HG02852 (cell line): ENCODE measurements around the gene EMID1.

Source experiments
- ATAC-seq: cut with Tn5 transposase; IDR thresholded peaks from one replicate; pipeline ENCODE4 v1.9.1; 2021; ENCODE audit warnings: mild to moderate bottlenecking, moderate library complexity; ENCODE audit not compliant: unreplicated experiment

The EMID1 gene

DNA sequence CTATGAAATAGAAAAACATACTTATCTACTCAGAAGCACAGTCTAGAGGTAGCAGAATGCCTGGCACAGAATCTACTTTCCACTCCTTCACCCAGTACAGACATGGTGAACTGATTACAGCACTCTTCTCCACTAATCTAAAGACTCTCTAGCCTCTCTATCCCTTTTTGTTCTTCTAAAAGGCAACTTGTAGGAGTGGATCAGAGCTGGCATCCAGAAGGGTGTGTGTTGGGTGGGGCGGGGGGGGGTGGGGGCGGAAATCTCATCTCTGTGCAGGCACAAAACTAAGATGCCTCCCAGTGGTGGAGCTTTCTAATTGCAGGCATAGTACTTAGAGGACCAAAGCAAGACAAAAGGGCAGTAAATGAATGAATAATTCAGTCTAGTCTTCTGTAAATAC is 11.5 kb upstream of the EMID1 start:
- no peak for ATAC-seq

DNA sequence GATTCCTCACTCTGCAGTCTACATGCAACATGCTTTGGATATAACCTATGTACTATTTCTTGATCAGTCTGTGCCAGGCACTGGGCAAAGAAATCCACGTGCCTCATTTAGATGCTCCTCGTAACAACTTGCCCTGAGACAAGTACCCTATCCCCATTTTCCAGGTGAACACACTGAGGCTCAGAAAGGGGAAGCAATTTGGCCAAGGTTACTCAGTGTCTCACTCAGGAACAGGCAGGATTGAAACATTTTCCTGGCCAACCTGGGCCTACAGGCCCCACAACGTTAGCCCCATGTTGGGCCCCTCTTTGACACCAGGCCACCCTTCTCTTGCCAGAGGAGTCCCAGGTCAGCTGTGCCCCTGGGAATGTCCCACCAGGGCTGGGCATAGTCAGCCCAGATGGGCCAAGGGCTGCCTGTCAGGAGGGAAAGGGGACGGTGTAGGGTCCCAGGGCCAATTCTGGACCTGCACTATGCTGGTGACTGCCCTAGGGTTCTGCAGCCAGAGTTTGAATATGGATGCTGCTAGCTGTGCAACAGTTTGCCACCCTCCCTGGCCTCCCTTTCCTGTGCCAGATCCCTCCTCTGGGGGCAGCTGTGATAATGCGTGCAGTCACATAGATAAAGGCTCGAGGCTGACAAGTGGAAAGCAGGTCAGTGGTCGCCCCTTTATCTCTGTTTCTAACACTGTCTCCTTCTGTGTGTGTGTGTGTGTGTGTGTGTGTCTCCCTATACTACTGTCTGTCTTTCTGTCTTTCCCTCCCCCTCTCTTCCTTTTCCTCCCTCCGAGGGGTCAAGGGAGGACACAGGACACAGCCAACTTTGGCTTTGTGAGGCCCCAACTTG is 10.4 kb upstream of the EMID1 start:
- no peak for ATAC-seq

DNA sequence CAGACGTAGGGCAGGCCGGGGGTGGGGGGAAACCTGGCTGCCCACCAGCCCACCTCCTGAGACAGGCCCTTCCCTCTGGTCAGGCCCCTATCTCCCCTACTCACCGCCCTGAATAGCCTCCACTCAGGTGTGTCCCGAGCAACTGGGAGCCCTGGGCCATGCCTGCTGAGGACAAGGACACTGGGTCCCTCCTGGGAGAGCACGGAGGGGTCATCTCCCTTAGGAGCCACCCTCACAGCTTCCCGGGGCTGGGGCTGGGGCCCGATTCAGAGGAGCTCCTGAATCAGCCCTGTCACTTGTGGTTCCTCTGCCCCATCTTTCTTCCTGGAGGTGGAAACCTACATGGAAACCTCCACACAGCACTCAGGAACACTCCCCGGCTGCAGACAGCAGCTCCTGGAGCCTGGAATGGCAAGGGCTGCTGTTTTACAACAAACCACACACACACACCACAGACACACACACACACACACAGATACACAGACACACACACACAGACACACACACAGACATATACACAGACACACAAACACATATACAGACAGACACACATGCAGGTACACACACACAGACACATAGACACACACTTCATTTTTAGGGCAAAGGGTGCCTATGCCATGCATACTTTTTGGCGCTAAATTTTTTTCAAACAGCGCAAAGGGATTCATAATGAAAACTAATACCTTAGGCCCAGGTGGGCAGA is 9.6 kb upstream of the EMID1 start:
- ATAC-seq, result no peak

DNA sequence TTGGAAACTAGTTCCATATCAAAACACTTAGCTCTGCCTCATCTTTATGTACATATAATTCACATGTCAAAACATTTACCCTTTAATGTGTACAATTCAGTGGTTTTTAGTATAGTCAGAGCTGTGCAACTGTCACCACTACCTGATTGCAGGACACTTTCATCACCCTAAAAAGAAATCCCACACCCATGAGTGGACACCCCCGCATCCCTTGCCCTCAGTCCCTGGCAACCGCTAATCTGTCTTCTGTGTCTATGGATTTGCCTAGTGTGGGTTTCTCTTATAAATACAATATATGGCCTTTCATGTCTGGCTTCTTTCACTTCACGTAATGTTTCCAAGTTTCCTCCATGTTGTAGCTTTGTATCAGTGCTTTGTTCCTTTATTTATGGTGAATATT is 8.6 kb upstream of the EMID1 start:
- no peak for ATAC-seq

DNA sequence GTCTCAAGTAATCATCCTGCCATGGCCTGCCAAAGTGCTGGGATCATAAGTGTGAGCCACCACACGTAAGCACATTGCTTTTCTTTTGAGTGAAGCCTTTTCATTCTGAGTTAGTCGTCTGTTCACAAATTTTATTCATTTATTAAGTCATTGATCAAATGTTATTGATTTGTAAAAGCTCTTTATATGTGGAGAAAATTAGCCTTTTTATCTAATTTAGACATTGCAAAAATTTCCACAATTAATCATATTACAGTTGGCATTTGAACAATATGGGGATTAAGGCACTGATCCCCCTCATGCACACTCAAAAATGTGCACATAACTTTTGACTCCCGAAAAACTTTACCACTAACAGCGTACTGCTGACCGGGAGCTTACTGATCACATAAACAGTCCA is 7.5 kb upstream of the EMID1 start:
- no peak for ATAC-seq

DNA sequence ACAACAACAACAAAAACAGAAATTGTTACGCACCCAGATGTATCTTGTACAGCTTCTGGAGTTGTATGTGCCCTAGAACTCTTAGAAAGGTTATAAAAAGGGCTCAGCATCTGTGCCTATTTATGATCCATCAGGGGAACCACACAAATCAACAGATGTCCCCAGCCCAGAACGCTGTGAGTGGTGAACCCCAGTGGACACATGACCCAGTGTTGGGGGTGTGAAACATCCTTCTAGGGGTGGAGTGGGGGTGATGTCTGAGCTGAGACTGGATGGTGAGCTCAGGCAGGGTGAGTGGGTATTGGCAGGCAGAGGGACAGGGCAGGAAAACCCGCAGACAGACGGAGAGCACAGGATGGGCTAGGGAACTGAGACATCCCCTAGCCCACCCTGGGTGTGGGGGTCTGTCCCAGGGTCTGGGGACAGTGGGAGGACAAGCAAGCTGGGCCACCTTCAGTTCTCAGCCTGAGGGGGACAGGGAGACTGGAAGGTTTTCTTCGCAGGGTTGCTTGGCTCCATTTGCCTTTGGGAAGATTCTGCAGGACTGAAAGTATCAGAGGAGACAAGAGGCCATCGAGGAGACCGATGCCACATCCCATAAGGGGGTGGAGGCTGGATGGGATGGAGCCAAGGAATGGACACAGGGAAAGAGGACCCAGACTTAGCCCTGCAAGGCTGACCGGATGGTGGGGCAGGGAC is 5.8 kb upstream of the EMID1 start:
- no peak for ATAC-seq

DNA sequence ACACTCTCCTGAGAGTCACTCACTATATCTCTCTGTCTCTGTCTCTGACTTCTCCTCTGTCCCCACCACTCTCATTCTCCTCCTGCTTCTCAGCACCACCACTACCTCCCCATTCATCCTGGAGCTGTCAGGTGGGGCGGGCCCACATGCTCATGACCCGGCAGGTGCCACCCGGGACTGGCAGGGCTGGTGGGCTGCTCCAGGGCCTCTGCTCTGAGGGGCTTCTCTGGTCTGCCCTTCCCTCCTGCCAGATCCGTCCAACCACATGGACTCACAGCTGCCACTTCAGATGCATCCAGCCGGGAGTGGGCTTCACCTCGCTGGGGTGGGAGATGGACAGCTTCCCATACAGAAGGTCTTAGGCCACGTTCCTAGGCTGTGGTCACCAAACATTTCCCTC is 4.8 kb upstream of the EMID1 start:
- no peak for ATAC-seq

DNA sequence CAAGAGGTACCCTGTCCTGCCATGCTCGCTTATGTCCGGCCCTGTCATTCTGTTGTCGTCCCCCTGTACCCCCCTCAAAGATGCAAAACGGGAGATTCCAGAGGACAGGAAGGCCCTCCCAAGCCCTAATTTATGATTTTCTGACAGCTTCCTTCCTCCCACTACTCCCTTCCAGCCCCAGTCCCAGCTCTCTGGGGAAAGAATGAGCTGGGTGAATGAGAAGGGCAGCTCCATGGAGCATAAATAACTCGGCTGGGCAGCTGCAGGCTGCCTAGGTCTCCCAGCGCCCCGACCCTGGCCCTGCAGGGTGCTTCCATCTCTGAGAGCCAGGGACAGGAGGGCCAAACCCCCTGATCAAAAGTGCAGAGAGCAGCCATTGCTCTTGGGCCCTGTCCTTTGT is 3.9 kb upstream of the EMID1 start:
- ATAC-seq, result no peak

DNA sequence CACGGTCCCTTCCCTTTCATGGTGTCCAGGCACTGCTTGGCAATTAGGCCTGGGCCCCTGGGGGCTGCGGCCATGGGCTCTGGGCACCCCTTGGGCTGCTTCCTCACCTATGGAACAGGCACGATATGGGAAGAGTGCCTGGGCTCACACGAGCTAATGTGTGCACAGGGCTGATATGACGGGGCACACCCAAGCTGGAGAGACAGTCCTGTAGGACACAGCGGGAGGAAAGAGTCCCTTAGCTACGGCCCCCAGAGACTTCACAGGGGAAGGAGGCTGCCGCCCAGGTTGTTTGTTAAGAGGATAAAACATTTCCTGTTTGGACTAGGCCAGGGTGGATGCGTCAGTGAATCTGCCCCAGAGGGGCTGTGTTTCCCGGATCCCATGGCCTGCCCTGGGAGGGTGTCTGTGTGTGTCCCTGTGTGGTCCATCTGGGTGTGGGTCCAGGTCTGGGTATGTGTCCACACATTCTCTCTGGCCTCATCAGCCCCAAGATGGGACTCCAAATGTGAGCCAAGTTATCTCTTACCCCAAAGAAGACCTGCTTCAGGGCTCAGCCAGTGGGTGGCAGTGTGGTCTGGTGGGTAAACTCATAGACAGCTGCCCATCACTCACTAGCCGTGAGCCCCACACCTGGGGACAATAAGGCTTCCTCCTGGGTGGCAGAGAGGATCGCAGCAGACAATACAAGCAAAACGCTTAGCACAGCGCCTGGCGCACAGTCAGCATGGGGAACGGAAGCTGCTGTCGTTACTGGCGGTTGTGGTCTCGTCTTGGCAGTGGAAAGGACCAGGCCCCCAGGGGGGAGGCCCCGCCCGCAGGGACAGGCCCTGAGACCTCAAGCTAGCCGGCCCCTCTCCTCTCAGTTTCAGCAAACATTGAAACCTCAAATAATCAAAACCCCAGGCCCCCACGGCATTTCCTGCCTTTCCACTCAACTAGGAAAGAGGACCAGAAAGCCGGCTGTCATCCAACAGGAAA is 3.2 kb upstream of the EMID1 start:
- peak; percentile 76 for ATAC-seq

DNA sequence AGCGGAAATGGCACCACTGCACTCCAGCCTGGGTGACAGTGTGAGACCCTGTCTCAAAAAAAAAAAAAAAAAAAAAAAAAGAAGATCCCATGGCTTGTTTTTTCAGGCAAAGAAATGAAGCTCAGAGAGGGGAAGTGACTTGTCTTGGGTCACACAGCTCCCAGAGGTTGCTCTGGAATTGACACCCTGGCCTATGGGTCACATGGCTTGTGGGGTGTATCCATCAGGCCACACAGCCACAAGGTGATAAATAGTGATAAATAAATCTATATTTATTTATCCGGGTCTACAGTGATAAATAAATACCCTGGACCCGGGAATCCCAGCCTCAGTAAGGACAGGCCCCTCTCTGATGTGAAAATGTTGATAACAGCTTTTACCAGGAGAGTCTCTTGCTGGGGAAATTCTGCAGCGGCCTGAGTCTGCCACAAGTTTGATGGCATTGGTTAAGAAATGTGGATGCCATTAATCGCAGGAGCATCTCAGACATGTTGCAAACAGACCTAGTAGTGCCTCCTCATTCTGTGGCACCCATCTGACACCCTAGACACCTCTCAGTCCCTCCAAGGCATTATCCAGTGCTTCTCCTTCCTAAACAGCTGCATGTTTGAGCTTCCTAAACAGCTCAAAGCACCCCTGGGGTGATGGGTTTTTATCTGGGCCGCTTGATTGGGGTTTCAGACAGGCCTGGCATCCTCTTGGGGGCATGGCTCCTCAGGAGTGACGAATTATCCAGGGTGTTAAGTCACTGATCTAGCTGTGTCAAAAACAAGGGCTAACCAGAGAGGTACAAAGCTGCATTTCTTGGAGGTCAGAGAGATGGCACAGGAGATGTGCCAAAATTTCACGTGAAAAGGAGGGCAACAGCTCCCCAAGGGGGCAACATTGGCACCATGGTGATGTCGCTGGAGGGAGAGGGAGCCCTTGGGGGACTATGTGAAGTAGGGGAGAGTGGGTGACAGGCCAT is 1.9 kb upstream of the EMID1 start:
- no peak for ATAC-seq

DNA sequence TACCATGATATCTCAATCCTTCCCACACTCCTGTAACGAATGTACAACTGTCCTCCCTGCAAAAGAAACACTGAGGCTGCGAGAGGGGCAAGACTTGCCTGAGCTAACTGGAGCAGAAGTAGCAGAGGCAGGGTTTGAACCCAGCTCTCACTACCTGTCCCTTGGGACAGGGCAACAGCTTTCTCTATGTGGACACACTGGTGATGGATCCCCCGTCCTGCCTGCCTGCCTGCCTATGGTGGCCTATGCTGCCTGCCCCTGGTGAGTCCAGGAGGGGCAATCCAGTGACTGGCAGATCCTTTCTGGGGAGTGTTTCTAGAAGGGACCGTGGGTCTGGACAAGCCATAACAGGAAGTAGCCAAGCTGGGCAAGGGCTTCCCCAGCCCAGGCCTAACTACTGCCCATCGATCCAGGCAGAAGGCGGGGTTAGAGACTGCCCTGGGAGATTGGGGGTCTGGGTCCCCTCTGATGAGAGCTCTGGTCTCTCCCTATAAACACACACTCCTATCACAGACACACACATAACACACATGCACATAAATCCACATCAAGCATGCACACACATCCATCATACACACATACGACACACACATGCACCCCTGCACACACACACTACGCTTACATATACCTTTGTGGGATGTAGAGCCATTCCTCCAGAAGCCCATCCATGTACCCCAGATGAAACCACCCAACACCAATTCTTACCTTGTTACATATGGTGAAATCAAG is 1.1 kb upstream of the EMID1 start:
- ATAC-seq, result no peak

DNA sequence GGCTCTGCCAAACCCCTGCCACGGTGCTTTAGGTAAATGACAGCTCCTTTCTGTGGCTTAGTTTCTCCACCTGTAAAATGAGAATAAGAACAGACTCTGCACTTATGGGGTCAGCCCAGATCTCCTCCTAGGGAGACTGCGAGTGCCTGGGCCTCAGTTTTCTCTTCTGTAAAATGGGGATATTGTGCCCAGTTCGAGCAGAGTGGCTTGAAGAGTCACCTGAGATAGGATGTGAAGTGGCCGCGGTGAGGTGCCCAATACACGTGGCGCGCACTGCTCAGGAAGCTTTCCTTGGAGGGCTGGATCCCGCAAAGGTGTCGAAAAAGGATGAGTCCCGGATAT is 473 bp upstream of the EMID1 start:
- no peak for ATAC-seq

DNA sequence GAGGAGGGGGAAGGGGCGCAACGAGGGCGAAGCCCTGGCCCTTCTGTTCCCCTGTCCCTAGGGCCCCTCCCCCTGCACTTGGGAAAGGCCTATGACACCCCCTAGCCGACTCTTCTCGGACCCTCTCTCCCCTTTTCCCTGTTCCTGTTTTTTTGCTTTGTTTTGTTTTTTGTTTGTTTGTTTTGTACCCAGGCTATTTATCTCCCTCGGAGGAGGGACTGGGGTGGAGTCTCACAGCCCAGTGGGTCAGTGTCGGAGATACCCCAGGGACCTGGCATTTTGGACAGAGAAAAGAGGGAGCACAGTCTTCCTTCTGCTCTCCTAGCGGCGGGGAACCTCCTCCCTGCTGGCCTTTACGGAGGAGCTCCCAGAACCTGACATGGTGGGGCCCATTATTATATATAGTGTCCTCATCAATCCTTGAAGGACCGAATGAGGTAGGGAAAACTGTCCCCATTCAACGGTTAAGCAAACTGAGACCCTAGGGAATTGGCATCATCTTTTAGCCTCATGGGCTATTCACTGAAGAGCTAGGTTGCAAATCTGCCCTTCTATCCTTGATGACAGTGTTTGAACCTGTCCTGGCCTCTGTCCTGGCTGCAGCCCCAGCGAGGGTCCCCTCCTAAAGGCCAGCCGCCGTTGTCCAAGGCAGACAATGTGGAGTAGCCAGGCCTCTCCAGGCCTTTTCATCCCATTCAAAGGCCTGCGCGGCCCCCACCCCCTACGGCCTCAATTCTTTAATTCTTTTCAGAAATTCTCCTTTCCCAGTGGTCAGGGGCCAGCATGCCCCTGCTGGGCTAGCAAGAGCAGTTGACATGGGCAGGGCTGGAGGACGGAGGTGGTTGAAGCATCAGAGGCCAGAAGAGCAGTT is 911 bp downstream of the EMID1 start:
- no peak for ATAC-seq

DNA sequence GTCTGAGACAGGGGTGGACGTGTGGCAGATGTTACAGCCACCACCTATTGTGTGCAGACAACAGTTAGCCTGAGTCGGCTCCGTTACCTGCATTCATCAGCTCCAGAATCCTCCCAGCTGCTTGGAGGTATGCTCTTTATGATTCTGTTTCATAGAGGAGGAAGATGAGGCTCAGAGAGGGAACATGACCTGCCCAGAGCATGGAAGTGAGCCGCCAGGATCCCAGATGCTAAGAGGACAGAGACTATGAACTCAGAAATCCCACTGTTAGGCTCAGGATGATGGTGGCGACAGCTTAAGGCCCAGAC is 1.5 kb downstream of the EMID1 start:
- no peak for ATAC-seq

DNA sequence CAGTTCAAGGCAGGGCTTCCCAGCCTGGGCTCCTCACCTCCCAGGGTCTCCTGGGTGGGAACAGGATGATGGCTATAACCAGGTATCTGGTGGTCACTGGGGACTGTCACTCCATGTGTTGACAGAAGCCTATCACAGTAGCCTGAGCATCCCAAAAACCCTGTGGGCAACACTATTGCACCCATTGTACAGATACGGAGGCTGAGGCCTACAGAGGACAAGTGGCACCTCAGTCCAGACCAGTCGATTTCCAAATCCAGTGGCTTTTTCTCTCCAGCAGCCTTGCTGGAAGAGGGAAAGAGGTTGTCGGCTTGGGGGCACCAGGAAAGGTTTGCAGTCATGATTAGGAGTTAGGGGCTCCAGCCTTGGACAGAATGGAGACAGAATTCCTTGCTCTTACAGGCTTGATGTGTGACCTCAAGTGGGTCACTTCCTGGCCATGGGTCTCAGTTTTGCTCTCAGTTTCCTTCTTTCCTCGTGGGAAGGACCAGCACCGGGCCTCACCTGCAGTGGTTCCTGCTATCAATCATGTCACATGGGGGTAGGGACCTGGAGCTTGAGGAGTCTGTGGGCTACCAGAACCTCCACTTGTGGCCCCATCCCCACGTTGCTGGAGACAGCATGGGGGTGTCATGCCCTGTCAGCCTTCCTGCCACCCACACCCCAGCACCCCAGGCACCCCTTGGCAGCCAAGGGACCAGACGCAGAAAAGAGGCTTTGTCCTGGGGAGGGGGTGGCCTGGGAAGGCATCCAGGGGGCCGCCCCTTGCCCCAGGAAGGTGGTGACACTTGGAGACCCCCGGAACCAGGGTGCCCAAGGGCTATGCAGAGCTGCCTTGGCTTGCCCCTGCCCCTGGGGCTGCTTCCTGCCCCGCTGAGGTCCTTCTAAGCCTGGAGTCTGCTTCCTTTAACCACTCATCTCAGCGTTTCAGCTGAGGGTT is 2.1 kb downstream of the EMID1 start:
- no peak for ATAC-seq

DNA sequence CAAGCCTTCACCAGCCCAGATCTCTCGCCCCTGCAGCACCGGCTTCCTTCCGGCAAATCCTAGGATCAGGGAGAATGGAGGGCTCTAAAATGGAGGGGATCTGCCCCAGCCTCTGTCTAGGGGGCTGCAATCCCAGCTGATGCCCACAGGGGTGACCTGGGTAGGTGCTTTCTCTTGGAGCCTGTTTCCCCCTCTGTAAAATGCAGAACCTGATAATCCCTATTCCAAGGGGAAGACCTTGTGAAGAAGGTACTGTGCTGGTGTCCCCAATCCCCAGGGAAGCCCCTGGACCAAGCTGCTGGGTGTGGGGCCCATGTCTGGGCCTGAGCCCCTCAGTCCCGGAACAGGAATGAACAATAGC is 2.8 kb downstream of the EMID1 start:
- ATAC-seq, result no peak

DNA sequence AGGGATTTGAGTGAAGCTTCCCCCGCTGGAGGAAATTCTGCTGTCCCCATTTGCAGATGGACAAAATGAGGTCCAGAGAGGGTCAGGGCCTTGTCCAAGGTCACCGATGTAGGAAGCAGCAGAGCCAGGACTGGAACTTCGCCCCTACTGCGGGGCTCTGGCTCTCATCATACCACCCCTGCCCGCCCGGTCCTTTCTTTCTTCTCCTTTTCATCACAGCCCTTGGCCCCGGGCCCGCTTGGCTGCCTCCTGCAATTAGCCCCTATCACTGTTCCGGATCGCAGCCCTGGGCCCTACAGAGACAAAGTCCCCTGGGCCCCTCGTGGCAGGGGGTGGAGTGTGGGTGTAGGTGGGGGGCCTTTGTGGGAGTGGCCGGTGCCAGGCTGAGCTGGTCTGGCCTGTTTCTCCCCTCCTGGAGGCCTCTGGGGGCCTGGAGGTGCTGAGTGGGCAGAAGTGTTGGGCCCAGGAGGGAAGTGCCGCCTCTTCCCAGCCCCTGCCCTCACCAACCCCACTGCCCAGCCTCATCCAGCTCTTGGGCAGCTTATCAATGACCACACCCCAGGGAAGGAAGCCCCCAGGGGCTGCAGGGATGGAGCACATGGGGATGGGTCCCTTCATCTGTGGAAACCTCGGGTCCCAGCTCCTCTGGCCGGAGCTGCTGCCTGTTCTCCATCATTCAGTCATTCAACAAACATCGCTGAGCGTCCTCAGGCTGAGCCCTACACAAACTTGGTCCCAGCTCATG is 3.4 kb downstream of the EMID1 start:
- ATAC-seq, result no peak
